GM13976 (cell line): ENCODE measurements around the gene RBM48.
"Not testable (repeated sequence)": the region's sequence is repeated elsewhere in the genome, so short reads cannot be mapped to it uniquely, and the experiment has no call there.

Experiments used
- DNase-seq: peaks from one replicate; pipeline ENCODE4 v3.0.0; 2012; ENCODE audit warnings: low spot score
- in situ Hi-C: fragments of 300-500 bp; cut with MboI; formaldehyde crosslinking; loops from one replicate; pipeline ENCODE4 v1.12.0; 2022; ENCODE audit warnings: low sequenced_read_pairs, mixed read lengths, inconsistent platforms; ENCODE audit not compliant: unreplicated experiment
- TF ChIP-seq, protein P1 (sequence below): IDR thresholded peaks from 2 replicates; pipeline ENCODE4 v1.5.1; 2012; ENCODE audit warnings: borderline replicate concordance, mild to moderate bottlenecking; ENCODE audit not compliant: insufficient read depth; ENCODE audit errors: extremely low read depth, missing control alignments, control extremely low read depth

RBM48 gene

DNA sequence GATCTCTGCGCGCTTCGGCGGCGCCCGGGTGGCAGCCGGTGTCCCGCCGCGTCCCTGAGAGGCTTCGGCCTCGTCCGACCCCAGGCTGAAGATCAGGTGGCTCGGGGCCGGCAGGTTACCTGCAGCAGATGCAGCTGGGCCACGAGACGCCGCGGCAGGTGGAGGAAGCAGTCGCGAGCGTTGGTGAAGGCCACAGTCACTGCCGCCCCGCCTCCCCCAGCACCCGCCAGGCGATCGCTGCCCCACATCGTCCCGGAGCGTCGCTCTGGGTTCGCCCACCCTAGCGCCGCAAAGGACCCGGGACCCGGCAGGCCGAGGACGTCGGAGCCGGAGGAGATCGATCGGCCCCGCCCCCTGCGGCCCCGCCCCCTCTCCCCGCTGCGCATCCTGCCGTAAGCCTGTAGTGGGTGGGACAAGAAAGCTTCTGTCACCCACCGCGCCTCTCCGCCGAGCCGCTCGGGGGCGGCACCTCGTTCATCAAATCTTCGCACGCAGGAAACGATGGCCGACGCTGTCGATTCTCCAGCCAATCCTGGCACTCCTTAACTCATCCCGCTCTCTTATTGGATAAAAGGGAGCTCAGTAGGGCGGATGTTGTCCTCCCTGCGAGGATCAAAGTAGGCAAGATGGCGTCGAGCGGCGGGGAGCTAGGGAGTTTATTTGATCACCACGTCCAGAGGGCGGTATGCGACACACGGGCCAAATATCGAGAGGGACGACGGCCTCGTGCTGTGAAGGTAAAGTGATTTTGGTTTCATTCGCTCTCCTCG lies at the start of gene RBM48, which contains the start of gene PEX1:
Gene RBM48, plus strand, starts transcription at position 608 of the 770 bp plus-strand sequence. Its CDS starts 19 bp downstream, at position 627.
Gene PEX1, minus strand, starts transcription at position 333 of the 770 bp plus-strand sequence. Its CDS starts 85 bp downstream, at position 248.
- DNase-seq: peak; percentile 95
- TF ChIP-seq, protein P1, sequence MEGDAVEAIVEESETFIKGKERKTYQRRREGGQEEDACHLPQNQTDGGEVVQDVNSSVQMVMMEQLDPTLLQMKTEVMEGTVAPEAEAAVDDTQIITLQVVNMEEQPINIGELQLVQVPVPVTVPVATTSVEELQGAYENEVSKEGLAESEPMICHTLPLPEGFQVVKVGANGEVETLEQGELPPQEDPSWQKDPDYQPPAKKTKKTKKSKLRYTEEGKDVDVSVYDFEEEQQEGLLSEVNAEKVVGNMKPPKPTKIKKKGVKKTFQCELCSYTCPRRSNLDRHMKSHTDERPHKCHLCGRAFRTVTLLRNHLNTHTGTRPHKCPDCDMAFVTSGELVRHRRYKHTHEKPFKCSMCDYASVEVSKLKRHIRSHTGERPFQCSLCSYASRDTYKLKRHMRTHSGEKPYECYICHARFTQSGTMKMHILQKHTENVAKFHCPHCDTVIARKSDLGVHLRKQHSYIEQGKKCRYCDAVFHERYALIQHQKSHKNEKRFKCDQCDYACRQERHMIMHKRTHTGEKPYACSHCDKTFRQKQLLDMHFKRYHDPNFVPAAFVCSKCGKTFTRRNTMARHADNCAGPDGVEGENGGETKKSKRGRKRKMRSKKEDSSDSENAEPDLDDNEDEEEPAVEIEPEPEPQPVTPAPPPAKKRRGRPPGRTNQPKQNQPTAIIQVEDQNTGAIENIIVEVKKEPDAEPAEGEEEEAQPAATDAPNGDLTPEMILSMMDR: peak; percentile 80
- in situ Hi-C loops: no loop called here

DNA sequence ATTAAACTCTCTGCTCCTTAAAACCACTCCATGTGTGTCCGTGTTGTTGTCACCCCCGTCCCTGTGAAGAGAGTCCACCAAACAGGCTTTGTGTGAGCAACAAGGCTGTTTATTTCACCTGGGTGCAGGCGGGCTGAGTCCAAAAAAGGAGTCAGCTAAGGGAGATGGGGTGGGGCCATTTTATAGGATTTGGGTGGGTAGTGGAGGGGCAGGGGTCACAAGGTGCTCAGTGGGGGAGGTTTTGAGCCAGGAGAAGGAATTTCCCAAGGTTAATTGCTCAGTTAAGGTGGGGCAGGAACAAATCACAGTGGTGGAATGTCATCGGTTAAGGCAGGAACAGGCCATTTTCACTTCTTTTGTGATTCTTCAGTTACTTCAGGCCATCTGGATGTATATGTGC lies 49.4 kb upstream of the RBM48 start:
- in situ Hi-C loops, DNase-seq: not testable (repeated sequence)

DNA sequence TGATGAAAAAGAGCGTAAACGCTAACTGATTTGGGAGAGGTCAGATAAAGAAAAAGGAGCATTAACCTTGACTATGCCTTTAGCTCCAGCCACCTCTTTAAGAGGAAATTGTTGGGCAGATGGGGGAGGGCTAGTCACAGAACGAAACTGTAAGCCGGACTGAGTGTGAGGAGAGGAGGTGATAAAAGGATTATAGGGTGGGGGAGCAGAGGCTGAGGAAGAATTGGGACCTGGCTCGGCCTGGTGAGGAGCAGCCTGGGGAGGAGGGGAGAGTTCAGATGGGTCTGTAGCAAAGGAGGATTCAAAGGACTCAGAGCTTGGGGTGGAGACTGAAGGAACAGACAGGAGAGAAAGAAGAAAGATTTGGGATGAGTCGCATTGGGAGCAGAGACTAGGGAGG lies 45.0 kb upstream of the RBM48 start:
- in situ Hi-C loops, DNase-seq: not testable (repeated sequence)

DNA sequence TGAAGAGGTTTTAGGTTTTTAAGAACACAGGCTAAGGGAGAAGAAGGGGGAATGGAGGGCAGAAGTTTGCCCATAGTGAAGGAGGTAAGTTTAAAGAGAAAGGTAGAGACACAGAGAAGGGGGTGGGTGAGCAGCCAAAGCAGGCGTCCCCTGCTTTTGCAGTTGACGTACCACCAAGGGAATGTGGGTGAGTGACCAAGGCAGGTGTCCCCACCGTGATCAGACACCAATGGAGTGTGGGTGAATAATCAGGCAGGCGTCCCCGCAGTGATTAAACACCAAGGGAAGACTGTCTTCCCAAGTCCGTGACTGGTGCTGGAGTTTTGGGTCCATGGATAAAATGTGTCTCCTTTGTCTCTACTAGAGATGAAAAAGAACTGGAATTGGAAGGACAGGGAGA lies 44.4 kb upstream of the RBM48 start:
- in situ Hi-C loops, DNase-seq: not testable (repeated sequence)

DNA sequence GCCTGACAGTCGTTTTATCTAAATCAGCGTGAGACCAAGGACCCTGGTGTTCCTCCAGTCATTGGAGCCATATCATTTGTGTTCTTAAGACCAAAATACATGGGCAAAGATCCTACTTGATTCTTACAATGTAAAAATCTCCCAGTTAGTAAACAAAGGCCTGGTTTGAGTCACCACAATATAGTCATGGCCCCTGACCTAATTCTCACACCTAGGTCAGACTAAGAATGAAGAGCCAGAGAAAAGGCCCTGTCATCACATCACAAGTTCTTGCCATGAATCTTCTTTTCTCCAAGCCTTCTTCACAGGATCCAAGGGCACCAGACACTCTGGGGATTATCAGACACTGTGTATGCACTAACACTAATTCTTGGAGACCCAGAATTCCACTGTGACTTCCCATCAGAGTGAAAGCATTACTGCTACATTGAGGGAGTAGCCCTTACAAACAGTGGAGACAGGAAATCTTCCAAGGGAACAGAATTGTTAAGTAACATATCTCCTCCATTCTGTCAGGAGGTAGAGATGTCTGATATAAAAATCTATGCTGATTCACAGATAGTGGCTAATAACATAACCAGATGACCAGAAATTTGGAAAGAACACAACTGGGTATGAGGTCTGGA lies 43.2 kb upstream of the RBM48 start:
- in situ Hi-C loops: no loop called here
- TF ChIP-seq, protein P1: no peak

DNA sequence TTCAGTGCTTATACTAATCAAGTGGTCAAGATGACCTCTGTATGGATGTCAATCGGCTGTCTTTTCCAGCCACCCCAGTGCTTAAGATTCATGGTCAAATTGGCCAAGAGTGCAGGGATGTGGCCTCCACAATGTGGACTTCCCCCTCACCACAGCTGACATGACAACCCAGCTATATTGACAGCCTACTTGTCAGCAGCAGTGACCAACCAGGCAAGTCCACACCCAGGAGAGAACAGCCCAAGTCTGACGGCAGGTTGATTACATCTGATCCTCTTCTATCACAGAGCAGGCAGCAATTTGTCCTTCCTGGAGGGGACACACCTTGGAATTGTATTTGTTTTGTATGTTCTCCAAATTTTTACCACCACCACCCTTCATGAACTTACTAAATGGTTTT lies 42.6 kb upstream of the RBM48 start:
- DNase-seq: no peak
- in situ Hi-C loops: no loop called here
- TF ChIP-seq, protein P1: no peak

More for the DNA sequence above, 43.2 kb upstream of the RBM48 start:
- DNase-seq: no peak

DNA sequence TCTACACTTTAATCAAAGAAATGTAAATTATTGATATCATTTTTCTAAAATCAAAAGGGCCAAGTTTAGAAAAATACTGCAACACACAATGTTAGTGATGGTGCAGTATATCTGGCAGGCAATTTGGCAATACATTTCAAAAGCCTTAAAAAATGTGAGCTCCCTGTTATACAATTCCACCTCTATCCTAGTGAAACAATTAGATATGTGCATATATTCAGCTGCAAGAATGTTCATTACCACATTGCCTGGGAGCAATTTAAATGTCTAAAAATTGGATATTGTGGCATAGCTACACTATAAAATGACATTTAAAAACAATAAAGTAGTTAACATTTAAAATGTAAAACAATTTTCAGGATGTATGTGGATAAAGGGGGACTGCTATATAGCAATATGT lies 40.8 kb upstream of the RBM48 start:
- no peak for DNase-seq
- in situ Hi-C loops: no loop called here
- TF ChIP-seq, protein P1: no peak

DNA sequence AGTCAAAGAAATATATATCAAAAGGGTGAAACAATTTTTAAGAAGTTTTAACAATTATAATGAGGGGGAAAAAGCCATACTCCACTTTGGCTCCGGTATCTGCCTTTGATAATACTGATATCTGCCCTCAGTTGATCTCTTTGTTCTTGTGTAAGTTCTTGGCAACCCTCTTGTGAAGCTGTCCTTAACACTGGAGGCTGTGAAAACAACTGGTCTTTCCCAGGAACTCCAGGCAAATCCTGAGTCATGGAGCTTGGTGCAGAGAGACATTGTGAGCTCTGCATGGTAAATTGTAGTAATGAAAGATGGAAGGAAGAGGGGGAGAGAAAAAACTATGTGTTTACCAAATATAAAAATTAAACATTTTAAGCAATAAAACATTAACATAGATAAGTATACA lies 39.0 kb upstream of the RBM48 start:
- no peak for DNase-seq
- in situ Hi-C loops: no loop called here
- TF ChIP-seq, protein P1: no peak
